Large intestine (tissue), 3 donors: ENCODE data around the gene NOB1. TPM values are rescaled to one million over a fixed set of nuclear protein-coding genes. Genes with fewer than 3 reads are reported as not detected.

Experiments used
- DNase-seq, 2 donors: peaks; one replicate each; pipeline versions ENCODE4 v3.0.0 to v3.0.0-alpha.2; 2013
- H3K27ac ChIP-seq: one replicate; pipeline ENCODE4 v1.5.1; 2013; ENCODE audit warnings: low read length
- H3K27me3 ChIP-seq: 2 replicates; pipeline ENCODE4 v1.6.1; 2013; ENCODE audit warnings: low read length; ENCODE audit not compliant: control insufficient read depth, insufficient read depth
- H3K36me3 ChIP-seq: 2 replicates; pipeline ENCODE4 v1.6.1; 2013; ENCODE audit warnings: low read length; ENCODE audit not compliant: control insufficient read depth, insufficient read depth
- H3K4me1 ChIP-seq: one replicate; pipeline ENCODE4 v1.6.1; 2013; ENCODE audit warnings: low read length; ENCODE audit not compliant: control insufficient read depth, insufficient read depth
- H3K4me3 ChIP-seq: one replicate; pipeline ENCODE4 v1.5.1; 2013; ENCODE audit warnings: low read length
- H3K9me3 ChIP-seq: one replicate; pipeline ENCODE4 v1.6.1; 2013; ENCODE audit warnings: mild to moderate bottlenecking, low read depth, low read length, moderate library complexity; ENCODE audit not compliant: control insufficient read depth
- WGBS: methylation state at CpG from one replicate; pipeline ENCODE4 v1.1.5; 2013; ENCODE audit warnings: low lambda C conversion rate; ENCODE audit not compliant: insufficient coverage; 5-methylcytosine and 5-hydroxymethylcytosine counted together
- polyA plus RNA-seq: library from polyadenylated mRNA; unstranded; fragments of 120-200 nt; gene quantifications from one replicate; pipeline ENCODE4 v1.2.1, GENCODE V29; 2013

The NOB1 gene
- polyA plus RNA-seq, 1 donor, result 55.1 TPM

DNA sequence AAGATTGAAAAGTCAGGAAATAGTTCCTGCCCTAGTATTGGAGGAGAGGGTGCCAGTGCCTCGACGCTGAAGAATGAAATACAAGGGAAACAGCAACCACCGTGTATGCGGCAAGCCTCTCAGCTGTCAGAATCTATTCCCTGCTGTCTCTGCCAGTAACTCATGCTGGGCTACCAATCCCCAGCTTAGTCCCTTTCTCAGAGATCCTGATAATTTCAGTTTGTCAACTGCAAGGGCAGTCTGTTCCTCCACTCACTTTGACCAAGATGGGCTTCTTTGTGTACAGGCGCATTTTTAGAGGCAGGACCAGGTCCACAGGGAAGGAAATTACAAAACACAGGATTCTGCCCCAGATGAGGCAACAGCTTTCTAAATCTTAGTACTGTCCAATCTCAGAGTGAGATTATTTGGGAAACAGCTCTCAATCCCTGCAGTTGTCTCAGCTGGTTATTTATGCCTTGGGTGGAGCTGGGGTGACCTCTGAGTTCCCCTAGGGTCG lies 29.7 kb downstream of the NOB1 start:
- no peak for DNase-seq
- H3K9me3 ChIP-seq, result no peaks in the 10 kb centered on the region
- no peak overlapping the region for H3K4me3 ChIP-seq
- H3K4me1 ChIP-seq, result peaks cover 30% of the 10 kb centered on the region
- H3K27me3 ChIP-seq, result no peaks in the 10 kb centered on the region
- peak overlapping the region; percentile 14 for H3K27ac ChIP-seq
- no peaks in the 10 kb centered on the region for H3K36me3 ChIP-seq
- WGBS, result no CpG with 5 or more reads among the region's 6 CpGs

DNA sequence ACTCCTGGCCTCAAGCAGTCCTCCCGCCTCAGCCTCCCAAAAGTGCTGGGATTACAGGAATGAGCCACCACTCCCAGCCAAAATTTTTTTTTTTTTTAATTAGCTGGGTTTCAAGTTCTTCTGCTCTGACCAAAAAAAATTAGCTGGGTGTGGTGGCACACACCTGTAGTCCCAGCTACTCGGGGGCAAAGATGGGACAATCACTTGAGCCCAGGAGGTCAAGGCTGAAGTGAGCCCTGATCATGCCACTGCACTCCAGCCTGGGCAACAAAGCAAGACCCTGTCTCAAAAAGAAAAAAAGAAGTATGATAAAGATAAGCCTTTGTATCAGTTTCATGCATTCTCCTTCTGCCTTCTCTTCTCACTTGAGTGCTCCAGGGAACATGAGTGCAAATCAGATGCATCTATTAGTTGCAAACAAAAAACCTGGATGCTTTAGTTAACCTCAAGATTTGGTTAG lies 30.3 kb downstream of the NOB1 start:
- H3K27me3 ChIP-seq, result no peaks in the 10 kb centered on the region
- H3K9me3 ChIP-seq, result no peaks in the 10 kb centered on the region
- no CpG with 5 or more reads among the region's 2 CpGs for WGBS
- H3K4me1 ChIP-seq, result peaks cover 30% of the 10 kb centered on the region
- H3K27ac ChIP-seq, result peak overlapping the region; percentile 86
- no peaks in the 10 kb centered on the region for H3K36me3 ChIP-seq
- no peak for DNase-seq
- H3K4me3 ChIP-seq, result no peak overlapping the region

DNA sequence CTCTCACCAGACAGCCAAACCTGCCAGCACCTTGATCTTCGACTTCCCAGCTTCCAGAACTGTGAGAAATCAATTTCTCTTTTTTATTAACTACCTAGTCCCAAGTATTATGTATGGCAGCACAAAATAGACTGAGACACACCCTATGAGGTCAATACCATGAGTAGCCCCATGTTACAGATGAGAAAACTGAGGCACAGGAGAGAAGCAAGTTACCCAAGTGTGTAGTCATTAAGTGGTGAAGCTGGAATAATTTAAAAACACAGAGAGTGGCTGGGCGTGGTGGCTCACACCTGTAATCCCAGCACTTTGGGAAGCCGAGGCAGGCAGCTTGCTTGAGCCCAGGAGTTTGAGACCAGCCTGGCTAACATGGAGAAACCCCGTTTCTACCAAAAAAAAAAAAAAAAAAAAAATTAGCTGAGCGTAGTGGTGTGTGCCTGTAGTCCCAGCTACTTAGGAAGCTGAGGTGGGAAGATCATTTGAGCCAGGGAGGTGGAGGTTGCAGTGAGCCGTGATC lies 33.2 kb downstream of the NOB1 start:
- WGBS, result no CpG with 5 or more reads among the region's 6 CpGs
- H3K27me3 ChIP-seq, result no peaks in the 10 kb centered on the region
- no peaks in the 10 kb centered on the region for H3K9me3 ChIP-seq
- no peak for DNase-seq
- peaks cover 8% of the 10 kb centered on the region for H3K36me3 ChIP-seq
- H3K4me1 ChIP-seq, result peaks cover 23% of the 10 kb centered on the region
- H3K27ac ChIP-seq, result no peak overlapping the region
- H3K4me3 ChIP-seq, result no peak overlapping the region

DNA sequence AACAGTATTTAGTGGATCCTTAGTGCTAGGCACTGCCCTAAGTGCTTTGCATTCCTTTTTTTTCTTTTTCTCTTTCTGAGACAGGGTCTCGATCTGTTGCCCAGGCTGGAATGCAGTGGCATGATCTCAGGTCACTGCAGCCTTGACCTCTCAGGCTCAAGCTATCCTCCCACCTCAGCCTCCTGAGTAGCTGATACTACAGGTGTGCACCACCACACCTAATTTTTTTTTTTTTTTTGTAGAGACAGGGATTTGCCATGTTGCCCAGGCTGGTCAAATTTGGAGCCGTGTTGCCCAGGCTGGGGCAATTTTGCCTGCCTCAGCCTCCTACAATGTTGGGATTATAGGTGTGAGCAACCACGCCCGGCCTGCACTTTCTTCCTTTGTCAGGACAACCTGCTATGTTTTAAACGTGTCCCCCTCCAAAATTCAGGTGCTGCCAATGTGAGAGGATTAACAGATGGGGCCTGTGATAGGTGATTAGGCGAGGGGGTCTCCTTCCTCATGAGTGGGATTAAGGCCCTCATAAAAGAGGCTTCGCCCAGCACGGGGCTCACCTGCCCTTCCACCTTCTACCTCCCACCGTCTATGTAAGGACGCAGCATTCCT lies 33.8 kb downstream of the NOB1 start:
- Histone ChIP-seq H3K4me1 (peaks cover 21% of the 10 kb centered on the region), H3K27ac (no peak overlapping the region), H3K27me3 (no peaks in the 10 kb centered on the region), H3K36me3 (peaks cover 8% of the 10 kb centered on the region), H3K4me3 (no peak overlapping the region), H3K9me3 (no peaks in the 10 kb centered on the region)
- no peak for DNase-seq
- 40% methylated on average over 1 of the region's 10 CpGs for WGBS

DNA sequence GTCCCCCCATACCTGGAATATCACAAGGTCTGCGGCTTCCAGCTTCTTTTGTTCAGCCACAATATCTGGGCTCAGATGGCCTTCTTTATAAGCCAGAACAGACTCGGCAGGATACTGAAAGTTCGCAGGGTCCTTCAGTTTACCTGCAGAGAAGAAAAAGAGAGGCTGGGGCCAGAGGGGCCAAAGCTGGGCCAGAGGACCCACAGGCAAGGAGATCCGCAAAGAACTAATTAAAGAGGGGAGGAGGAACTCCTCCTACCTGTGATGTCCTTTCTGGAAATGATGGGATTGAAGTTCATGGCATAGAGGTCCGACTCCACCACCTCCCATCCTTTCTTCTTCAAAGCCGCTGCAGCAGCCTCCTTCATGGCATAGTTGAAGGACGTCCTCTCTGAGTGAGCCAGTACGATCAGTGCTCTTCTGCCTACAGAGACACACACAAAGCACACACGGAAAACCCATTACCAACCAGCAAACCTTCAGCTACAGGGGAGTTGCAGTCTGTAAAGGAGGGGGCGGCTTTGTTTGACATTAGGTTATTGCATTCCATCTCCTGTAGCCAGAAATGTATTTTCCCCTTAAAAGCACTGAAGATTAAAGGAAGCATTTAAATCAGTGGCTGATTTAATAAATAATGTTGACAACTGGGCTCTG lies 36.5 kb downstream of the NOB1 start:
- Histone ChIP-seq H3K27me3 (no peaks in the 10 kb centered on the region), H3K36me3 (peaks cover 8% of the 10 kb centered on the region), H3K4me3 (no peak overlapping the region), H3K9me3 (no peaks in the 10 kb centered on the region), H3K27ac (no peak overlapping the region), H3K4me1 (peaks cover 10% of the 10 kb centered on the region)
- DNase-seq, result no peak
- no CpG with 5 or more reads among the region's 10 CpGs for WGBS

DNA sequence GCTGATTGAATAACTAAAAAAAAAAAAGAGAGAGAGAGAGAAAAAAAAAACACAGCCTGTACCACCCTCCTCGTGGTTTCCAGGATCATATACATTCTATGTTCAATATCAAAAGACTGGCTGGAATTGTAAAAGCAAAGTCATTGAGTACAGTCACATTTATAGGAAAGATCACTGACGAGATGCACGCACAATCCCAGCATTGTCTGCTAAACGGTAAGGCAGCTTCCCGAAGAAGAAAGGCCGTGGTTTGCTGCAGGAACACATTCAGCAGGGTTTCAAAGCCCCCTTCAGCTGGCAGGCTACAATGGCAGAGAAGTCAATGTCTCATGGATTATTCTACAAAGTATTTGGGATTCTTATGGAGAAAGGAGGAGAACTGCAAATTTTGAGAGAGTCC lies 37.7 kb downstream of the NOB1 start:
- H3K4me1 ChIP-seq, result no peaks in the 10 kb centered on the region
- H3K27me3 ChIP-seq, result no peaks in the 10 kb centered on the region
- no peak overlapping the region for H3K27ac ChIP-seq
- no peaks in the 10 kb centered on the region for H3K9me3 ChIP-seq
- peaks cover 18% of the 10 kb centered on the region for H3K36me3 ChIP-seq
- no CpG with 5 or more reads among the region's 6 CpGs for WGBS
- no peak overlapping the region for H3K4me3 ChIP-seq
- no peak for DNase-seq

DNA sequence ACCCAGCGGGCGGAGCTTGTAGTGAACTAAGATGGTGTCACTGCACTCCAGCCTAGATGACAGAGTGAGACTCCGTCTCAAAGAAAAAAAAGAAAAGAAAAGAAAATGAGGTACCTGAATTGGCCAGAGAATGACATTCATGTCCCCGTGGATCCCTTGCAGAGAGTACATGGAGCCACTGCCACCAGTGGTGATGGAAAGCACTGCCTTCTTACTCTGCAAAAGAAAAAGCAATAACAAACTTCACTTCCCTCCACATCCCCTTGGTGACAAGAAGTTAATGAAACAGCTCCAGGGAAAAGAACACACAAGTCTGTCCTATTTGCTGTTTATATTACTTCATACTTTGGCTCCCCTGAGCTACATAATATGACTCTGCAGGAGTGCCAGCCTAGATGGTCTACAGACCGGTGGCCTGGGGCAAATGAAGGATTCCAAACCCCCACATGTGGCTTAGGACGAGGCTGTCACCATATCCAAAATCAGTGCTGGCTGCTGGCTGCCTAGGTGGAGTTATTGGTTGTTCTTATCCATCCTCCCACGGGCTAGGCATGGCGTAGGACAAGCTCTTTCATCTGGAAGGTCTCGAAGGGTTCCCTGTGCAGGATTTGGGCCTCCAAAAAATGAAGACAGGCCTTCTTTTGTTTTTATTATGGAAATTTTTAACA lies 41.7 kb downstream of the NOB1 start:
- Histone ChIP-seq H3K4me1 (no peaks in the 10 kb centered on the region), H3K27me3 (no peaks in the 10 kb centered on the region), H3K9me3 (no peaks in the 10 kb centered on the region), H3K4me3 (no peak overlapping the region), H3K27ac (no peak overlapping the region), H3K36me3 (peaks cover 20% of the 10 kb centered on the region)
- DNase-seq, result no peak
- 93% methylated on average over 2 of the region's 9 CpGs for WGBS

DNA sequence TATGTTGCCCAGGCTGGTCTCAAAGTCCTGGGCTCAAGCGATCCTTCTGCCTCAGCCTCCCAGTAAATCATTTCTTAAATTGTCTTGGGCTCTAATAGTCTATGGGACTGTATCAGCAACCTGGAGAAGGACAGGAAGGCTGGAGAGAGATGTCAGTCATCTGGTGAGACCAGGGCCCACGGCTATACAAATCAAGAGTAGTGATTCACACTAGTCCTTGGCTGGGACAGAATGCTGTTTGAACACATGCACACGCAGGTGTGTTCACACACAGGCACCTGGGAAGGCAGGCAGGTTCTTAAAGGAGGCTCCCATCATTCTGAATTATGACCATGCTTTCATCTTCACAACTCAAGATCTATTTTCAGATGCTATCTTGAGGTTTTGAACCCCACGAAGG lies 42.4 kb downstream of the NOB1 start:
- Histone ChIP-seq H3K36me3 (peaks cover 16% of the 10 kb centered on the region), H3K4me1 (no peaks in the 10 kb centered on the region), H3K9me3 (no peaks in the 10 kb centered on the region), H3K27me3 (no peaks in the 10 kb centered on the region), H3K4me3 (no peak overlapping the region), H3K27ac (no peak overlapping the region)
- DNase-seq, result no peak
- WGBS, result no CpG with 5 or more reads among the region's 4 CpGs

DNA sequence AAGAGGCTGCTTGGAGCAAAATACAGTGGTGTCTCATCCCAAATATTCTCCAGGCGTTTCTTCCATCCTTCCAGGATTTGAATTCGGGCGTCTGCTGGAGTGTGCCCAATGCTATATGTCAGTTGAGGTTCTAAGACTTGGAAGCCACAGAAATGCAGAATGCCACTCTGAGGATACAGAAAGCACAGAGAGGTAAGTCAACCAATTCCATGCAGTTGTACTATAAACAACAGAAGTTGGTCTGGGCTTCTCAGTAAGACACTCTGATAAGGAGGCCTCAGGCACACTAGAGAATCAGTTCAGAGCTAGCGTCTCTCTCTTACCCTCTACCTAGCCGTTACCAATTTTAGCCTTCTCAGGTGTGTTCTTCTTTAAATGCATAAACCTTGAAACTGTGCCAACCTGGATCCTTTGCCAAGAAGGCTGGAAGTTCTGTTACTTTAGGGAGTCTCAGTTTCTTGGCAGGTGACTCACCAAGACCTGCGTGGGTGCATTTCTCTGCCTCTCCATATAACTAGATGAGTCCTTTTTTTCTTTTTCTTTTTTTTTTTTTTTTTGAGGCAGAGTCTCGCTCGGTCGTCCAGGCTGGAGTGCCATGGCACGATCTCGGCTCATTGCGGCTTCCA lies 43.5 kb downstream of the NOB1 start:
- peaks cover 15% of the 10 kb centered on the region for H3K36me3 ChIP-seq
- 71% methylated on average over 1 of the region's 12 CpGs for WGBS
- DNase-seq, result no peak
- H3K27me3 ChIP-seq, result no peaks in the 10 kb centered on the region
- H3K4me1 ChIP-seq, result no peaks in the 10 kb centered on the region
- no peaks in the 10 kb centered on the region for H3K9me3 ChIP-seq
- H3K27ac ChIP-seq, result no peak overlapping the region
- H3K4me3 ChIP-seq, result no peak overlapping the region

DNA sequence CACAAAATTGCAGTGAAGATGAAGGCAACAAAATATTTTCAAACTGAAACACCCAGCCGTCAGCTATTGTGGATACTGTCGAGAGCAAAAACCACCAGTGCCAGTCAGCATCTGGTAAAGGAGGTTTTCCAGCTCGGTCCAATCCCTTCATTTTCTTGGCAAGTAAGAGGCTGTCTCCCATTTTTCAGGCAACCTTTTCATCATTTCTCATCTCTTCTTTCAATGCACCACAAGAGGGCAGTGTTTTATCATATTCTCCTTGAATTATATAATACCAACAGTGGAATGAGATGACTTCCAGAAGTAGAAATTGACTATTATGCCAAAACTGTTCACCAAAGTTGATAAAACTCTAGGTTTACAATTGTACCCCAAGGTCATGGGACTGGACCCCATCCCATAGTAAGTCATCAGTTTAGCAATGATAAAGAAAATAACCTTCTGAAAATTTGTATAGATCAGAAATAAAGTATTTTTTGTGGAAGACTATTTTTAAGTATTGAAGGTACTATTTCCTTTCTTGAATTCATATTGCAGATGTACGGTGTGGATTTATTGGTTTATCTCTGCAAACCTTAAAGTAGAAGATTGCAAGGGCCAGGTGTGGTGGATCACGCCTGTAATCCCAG lies 45.2 kb downstream of the NOB1 start:
- DNase-seq, result peak; percentile 40 to 54
- H3K27me3 ChIP-seq, result no peaks in the 10 kb centered on the region
- no peaks in the 10 kb centered on the region for H3K9me3 ChIP-seq
- no peak overlapping the region for H3K4me3 ChIP-seq
- WGBS, result 40% methylated on average over 3 of the region's 5 CpGs
- H3K4me1 ChIP-seq, result no peaks in the 10 kb centered on the region
- H3K36me3 ChIP-seq, result peaks cover 15% of the 10 kb centered on the region
- no peak overlapping the region for H3K27ac ChIP-seq
